OCI-LY3 (cell line): ENCODE measurements around the gene ACAT2.

ENCODE experiments used
- EZH2phosphoT487 ChIP-seq: fragments of 200-600 bp; shearing (Covaris generic); IDR thresholded peaks from 2 replicates; pipeline ENCODE4 v1.6.1; 2018; ENCODE audit warnings: antibody characterized with exemption, mixed run types, low read depth
- TF ChIP-seq, protein P1 (sequence below): fragments of 200-600, 300-600 bp; sonication (generic); IDR thresholded peaks from 2 replicates; pipeline ENCODE4 v1.5.1; 2014; ENCODE audit warnings: antibody characterized with exemption, low read length, low read depth

DNA sequence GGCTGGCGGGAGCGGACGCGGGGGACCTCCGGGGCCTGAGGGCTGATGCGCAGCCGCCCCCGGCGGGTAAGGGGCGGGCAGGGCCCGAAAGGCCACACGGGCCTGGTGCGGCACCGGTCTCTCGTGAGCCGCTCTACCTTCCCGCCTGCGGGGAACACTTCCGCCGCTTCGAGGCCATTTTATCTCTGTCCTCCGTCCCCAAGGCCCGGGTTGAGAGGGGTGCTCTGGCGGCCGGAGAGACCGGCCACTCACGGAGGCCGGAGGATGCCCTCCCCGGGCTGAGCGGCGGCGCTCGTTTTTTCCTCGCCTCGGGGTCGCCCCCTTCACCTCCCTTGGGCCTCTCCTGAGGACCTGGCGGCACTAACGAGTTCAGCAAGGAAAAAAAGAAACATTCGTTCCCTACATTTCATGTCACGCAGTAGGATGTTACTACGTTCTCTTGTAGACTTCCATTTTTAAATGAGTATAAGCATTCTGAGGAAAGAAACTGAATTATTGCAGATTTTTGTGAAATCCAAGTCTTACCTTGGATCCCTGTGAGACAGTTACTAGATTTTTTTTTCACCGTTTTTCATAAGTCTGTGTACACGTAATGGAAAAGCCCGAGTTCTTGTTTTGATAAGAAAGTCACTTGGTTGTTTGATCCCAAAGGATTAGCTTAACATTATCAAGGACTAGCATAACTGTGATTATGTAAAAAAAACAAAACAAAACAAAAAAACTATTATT, 34.0 kb upstream of the ACAT2 start:
- TF ChIP-seq, protein P1, sequence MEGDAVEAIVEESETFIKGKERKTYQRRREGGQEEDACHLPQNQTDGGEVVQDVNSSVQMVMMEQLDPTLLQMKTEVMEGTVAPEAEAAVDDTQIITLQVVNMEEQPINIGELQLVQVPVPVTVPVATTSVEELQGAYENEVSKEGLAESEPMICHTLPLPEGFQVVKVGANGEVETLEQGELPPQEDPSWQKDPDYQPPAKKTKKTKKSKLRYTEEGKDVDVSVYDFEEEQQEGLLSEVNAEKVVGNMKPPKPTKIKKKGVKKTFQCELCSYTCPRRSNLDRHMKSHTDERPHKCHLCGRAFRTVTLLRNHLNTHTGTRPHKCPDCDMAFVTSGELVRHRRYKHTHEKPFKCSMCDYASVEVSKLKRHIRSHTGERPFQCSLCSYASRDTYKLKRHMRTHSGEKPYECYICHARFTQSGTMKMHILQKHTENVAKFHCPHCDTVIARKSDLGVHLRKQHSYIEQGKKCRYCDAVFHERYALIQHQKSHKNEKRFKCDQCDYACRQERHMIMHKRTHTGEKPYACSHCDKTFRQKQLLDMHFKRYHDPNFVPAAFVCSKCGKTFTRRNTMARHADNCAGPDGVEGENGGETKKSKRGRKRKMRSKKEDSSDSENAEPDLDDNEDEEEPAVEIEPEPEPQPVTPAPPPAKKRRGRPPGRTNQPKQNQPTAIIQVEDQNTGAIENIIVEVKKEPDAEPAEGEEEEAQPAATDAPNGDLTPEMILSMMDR = no peak
- no peak for TF ChIP-seq EZH2phosphoT487
